Right forelimb (tissue), 1 donor: ENCODE measurements around the gene NXPH2.
A peak's percentile ranks its signal among the peaks of the same experiment; 100 is the strongest.
"Not testable (repeated sequence)": the region's sequence is repeated elsewhere in the genome, so short reads cannot be mapped to it uniquely, and the experiment has no call there.

ENCODE experiments used
- DNase-seq: peaks from one replicate; pipeline ENCODE4 v3.0.0-alpha.2; 2018

Gene NXPH2

GRCh38 chr2:138752197-138752956, 27.8 kb downstream of the NXPH2 start:
- DNase-seq, result no peak

GRCh38 chr2:138744713-138745112, 35.5 kb downstream of the NXPH2 start:
- peak; percentile 64 for DNase-seq

GRCh38 chr2:138742441-138743057, 37.6 kb downstream of the NXPH2 start:
- DNase-seq, result no peak

- no peak for DNase-seq
Measured at GRCh38 chr2:138741851-138742250, 38.3 kb downstream of the NXPH2 start.

- DNase-seq, result not testable (repeated sequence)
Measured at GRCh38 chr2:138737009-138737554, 43.1 kb downstream of the NXPH2 start.

GRCh38 chr2:138732651-138733050, 47.5 kb downstream of the NXPH2 start:
- no peak for DNase-seq

- DNase-seq, result no peak
Measured at GRCh38 chr2:138730497-138731030, 49.6 kb downstream of the NXPH2 start.

GRCh38 chr2:138727956-138728355, 52.2 kb downstream of the NXPH2 start:
- DNase-seq, result no peak

GRCh38 chr2:138726681-138727080, 53.5 kb downstream of the NXPH2 start:
- no peak for DNase-seq

GRCh38 chr2:138724729-138725459, 55.3 kb downstream of the NXPH2 start:
- no peak for DNase-seq

- no peak for DNase-seq
Measured at GRCh38 chr2:138724327-138724726, 55.9 kb downstream of the NXPH2 start.

- DNase-seq, result peak; percentile 45
Measured at GRCh38 chr2:138723196-138723987, 56.8 kb downstream of the NXPH2 start.

GRCh38 chr2:138722316-138722715, 57.9 kb downstream of the NXPH2 start:
- DNase-seq, result no peak

- DNase-seq, result no peak
Measured at GRCh38 chr2:138720035-138720838, 60.0 kb downstream of the NXPH2 start.

- DNase-seq, result no peak
Measured at GRCh38 chr2:138718405-138718804, 61.8 kb downstream of the NXPH2 start.

GRCh38 chr2:138716183-138716582, 64.0 kb downstream of the NXPH2 start:
- DNase-seq, result no peak

GRCh38 chr2:138713504-138713903, 66.7 kb downstream of the NXPH2 start:
- no peak for DNase-seq

- no peak for DNase-seq
Measured at GRCh38 chr2:138713069-138713496, 67.1 kb downstream of the NXPH2 start.

GRCh38 chr2:138712212-138712979, 67.8 kb downstream of the NXPH2 start:
- DNase-seq, result no peak

- DNase-seq, result no peak
Measured at GRCh38 chr2:138711812-138712211, 68.4 kb downstream of the NXPH2 start.
